H9 (cell line): ENCODE measurements around the gene SP6. TPM values are rescaled to one million over a fixed set of nuclear protein-coding genes. Genes with fewer than 3 reads are reported as not detected.

Source experiments
- DNase-seq: peaks from one replicate; pipeline ENCODE4 v3.0.0-alpha.2; 2017
- H2AFZ ChIP-seq: one replicate; pipeline ENCODE4 v1.6.1; 2013; ENCODE audit warnings: mild to moderate bottlenecking, low read length, control low read depth, moderate library complexity
- H2AK5ac ChIP-seq: 2 replicates; pipeline ENCODE4 v1.6.1; 2013; ENCODE audit warnings: low read length, control low read depth, mixed read lengths; ENCODE audit not compliant: insufficient read length
- H2BK120ac ChIP-seq: one replicate; pipeline ENCODE4 v1.6.1; 2013; ENCODE audit warnings: low read depth, mild to moderate bottlenecking, low read length, control low read depth, inconsistent platforms; ENCODE audit not compliant: poor library complexity, severe bottlenecking
- H2BK12ac ChIP-seq: 2 replicates; pipeline ENCODE4 v1.6.1; 2013; ENCODE audit warnings: low read length, control low read depth, mixed read lengths, low read depth; ENCODE audit not compliant: insufficient read length
- H2BK15ac ChIP-seq: 2 replicates; pipeline ENCODE4 v1.6.1; 2013; ENCODE audit warnings: low read depth, low read length, control low read depth
- H2BK20ac ChIP-seq: one replicate; pipeline ENCODE4 v1.6.1; 2013; ENCODE audit warnings: low read depth, mild to moderate bottlenecking, low read length, control low read depth, inconsistent platforms; ENCODE audit not compliant: poor library complexity, severe bottlenecking
- H2BK5ac ChIP-seq: 2 replicates; pipeline ENCODE4 v1.6.1; 2013; ENCODE audit warnings: low read length, control low read depth, mixed read lengths; ENCODE audit not compliant: insufficient read length
- H3K14ac ChIP-seq: 2 replicates; pipeline ENCODE4 v1.6.1; 2013; ENCODE audit warnings: low read length, control low read depth; ENCODE audit not compliant: insufficient read depth
- H3K18ac ChIP-seq: 2 replicates; pipeline ENCODE4 v1.6.1; 2013; ENCODE audit warnings: low read depth, mild to moderate bottlenecking, mixed read lengths, low read length, control low read depth; ENCODE audit not compliant: insufficient read length
- H3K23ac ChIP-seq: 2 replicates; pipeline ENCODE4 v1.6.1; 2013; ENCODE audit warnings: low read length, control low read depth, mixed read lengths, low read depth; ENCODE audit not compliant: insufficient read length
- H3K23me2 ChIP-seq: 2 replicates; pipeline ENCODE4 v1.6.1; 2013; ENCODE audit warnings: low read depth, mild to moderate bottlenecking, mixed read lengths, low read length, control low read depth; ENCODE audit not compliant: insufficient read length, poor library complexity, severe bottlenecking
- H3K27ac ChIP-seq: 2 replicates; pipeline ENCODE4 v1.5.1; 2013; ENCODE audit warnings: low read length, control low read depth, mixed read lengths, low read depth; ENCODE audit not compliant: insufficient read length
- H3K27me3 ChIP-seq: 2 replicates; pipeline ENCODE4 v1.6.1; 2013; ENCODE audit warnings: low read length, control low read depth, inconsistent platforms; ENCODE audit not compliant: insufficient read depth
- H3K4ac ChIP-seq: 2 replicates; pipeline ENCODE4 v1.6.1; 2013; ENCODE audit warnings: low read depth, mild to moderate bottlenecking, control low read depth, inconsistent platforms, low read length, moderate library complexity
- H3K4me1 ChIP-seq: 2 replicates; pipeline ENCODE4 v1.6.1; 2013; ENCODE audit warnings: low read length, control low read depth, inconsistent platforms; ENCODE audit not compliant: insufficient read depth
- H3K4me2 ChIP-seq: 2 replicates; pipeline ENCODE4 v1.6.1; 2013; ENCODE audit warnings: low read length, control low read depth, mixed read lengths; ENCODE audit not compliant: insufficient read length, insufficient read depth
- H3K56ac ChIP-seq: 2 replicates; pipeline ENCODE4 v1.6.1; 2013; ENCODE audit warnings: low read depth, mild to moderate bottlenecking, mixed read lengths, low read length, control low read depth; ENCODE audit not compliant: insufficient read length
- H3K79me1 ChIP-seq: 2 replicates; pipeline ENCODE4 v1.6.1; 2013; ENCODE audit warnings: low read depth, mild to moderate bottlenecking, moderate library complexity, low read length, control low read depth, inconsistent platforms; ENCODE audit not compliant: insufficient read depth, poor library complexity, severe bottlenecking
- H3K79me2 ChIP-seq: 2 replicates; pipeline ENCODE4 v1.6.1; 2013; ENCODE audit warnings: low read length, control low read depth, inconsistent platforms; ENCODE audit not compliant: insufficient read depth
- H3K9ac ChIP-seq: 2 replicates; pipeline ENCODE4 v1.6.1; 2013; ENCODE audit warnings: low read length, control low read depth, mixed read lengths; ENCODE audit not compliant: insufficient read length; ENCODE audit errors: extremely low read depth
- H3K9me3 ChIP-seq: one replicate; pipeline ENCODE4 v1.6.1; 2013; ENCODE audit warnings: low read depth, low read length, inconsistent platforms; ENCODE audit not compliant: control insufficient read depth
- H3T11ph ChIP-seq: one replicate; pipeline ENCODE4 v1.6.1; 2013; ENCODE audit warnings: mild to moderate bottlenecking, low read length, control low read depth, inconsistent platforms
- H4K20me1 ChIP-seq: one replicate; pipeline ENCODE4 v1.6.1; 2013; ENCODE audit not compliant: control insufficient read depth, insufficient read length, insufficient read depth
- H4K5ac ChIP-seq: 2 replicates; pipeline ENCODE4 v1.6.1; 2013; ENCODE audit warnings: low read depth, mild to moderate bottlenecking, mixed read lengths, low read length, control low read depth; ENCODE audit not compliant: insufficient read length
- H4K8ac ChIP-seq: replicated peaks from 2 replicates; pipeline ENCODE4 v1.6.1; 2013; ENCODE audit warnings: low read length, control low read depth, mixed read lengths, low read depth; ENCODE audit not compliant: insufficient read length
- H4K91ac ChIP-seq: 2 replicates; pipeline ENCODE4 v1.6.1; 2013; ENCODE audit warnings: low read depth, mild to moderate bottlenecking, moderate library complexity, mixed read lengths, low read length, control low read depth; ENCODE audit not compliant: insufficient read length
- H3K27ac Mint-ChIP-seq, 3 experiments: 2 replicates in 2 of 3; 3 replicates in 1 of 3; pipeline ENCODE4 v1.8.0; 2020 to 2021; ENCODE audit warnings: mixed read lengths in 3 of 3, mild to moderate bottlenecking in 1 of 3, moderate library complexity in 1 of 3
- H3K27me3 Mint-ChIP-seq: 2 replicates; pipeline ENCODE4 v1.8.0; 2021; ENCODE audit warnings: low read depth, mild to moderate bottlenecking, moderate library complexity, mixed read lengths
- H3K36me3 Mint-ChIP-seq, 3 experiments: 2 replicates in 2 of 3; 3 replicates in 1 of 3; pipeline ENCODE4 v1.8.0; 2020 to 2021; ENCODE audit warnings: low read depth in 3 of 3, mixed read lengths in 3 of 3; ENCODE audit not compliant: insufficient read depth in 1 of 3
- H3K4me1 Mint-ChIP-seq, 2 experiments: 2 replicates each; pipeline ENCODE4 v1.8.0; 2020; ENCODE audit warnings: mixed read lengths in 2 of 2
- H3K4me3 Mint-ChIP-seq, 2 experiments: 2 replicates in 1 of 2; 3 replicates in 1 of 2; pipeline ENCODE4 v1.8.0; 2020 to 2021; ENCODE audit warnings: mild to moderate bottlenecking in 2 of 2, mixed read lengths in 2 of 2, moderate library complexity in 1 of 2
- H3K9me3 Mint-ChIP-seq, 2 experiments: 2 replicates in 1 of 2; 3 replicates in 1 of 2; pipeline ENCODE4 v1.8.0; 2020; ENCODE audit warnings: mild to moderate bottlenecking in 2 of 2, mixed read lengths in 2 of 2, moderate library complexity in 1 of 2
- WGBS: extraction: QIAGEN DNeasy Blood & Tissue Kit; methylation state at CpG from one replicate; pipeline ENCODE4 v1.1.7; 2013; ENCODE audit warnings: missing lambda C conversion rate, low lambda C conversion rate, mixed read lengths; ENCODE audit not compliant: insufficient read length; ENCODE audit errors: extremely low coverage; 5-methylcytosine and 5-hydroxymethylcytosine counted together
- total RNA-seq: library from RNA; stranded (reverse); gene quantifications from 2 replicates; pipeline ENCODE4 v1.2.1, GENCODE V29; 2021
- TF ChIP-seq, protein P1 (sequence below): fragments of 200-600 bp; sonication (generic); conservative IDR thresholded peaks from 3 replicates; pipeline ENCODE4 v1.8.0; 2021; ENCODE audit warnings: antibody characterized with exemption, mild to moderate bottlenecking

SP6 gene
- total RNA-seq, 1 experiment from 2014 or later, result 0.90 TPM

- Histone ChIP-seq H2AFZ (no peak overlapping the region), H2BK120ac (no peak overlapping the region), H3K23me2 (no peaks in the 10 kb centered on the region), H3K79me1 (no peaks in the 10 kb centered on the region), H3K27ac (no peak overlapping the region), H3K9ac (no peak overlapping the region), H2BK12ac (no peak overlapping the region), H3K14ac (no peak overlapping the region), H2AK5ac (no peak overlapping the region), H3K4me2 (no peak overlapping the region), H2BK15ac (no peak overlapping the region), H4K91ac (no peak overlapping the region), H3K27me3 (no peaks in the 10 kb centered on the region), H3K9me3 (no peaks in the 10 kb centered on the region), H3T11ph (no peak overlapping the region), H3K4me1 (no peaks in the 10 kb centered on the region), H4K8ac (no peak overlapping the region), H2BK20ac (no peak overlapping the region), H2BK5ac (no peak overlapping the region), H4K20me1 (no peaks in the 10 kb centered on the region), H3K56ac (no peak overlapping the region), H3K23ac (no peak overlapping the region), H3K18ac (no peak overlapping the region), H3K79me2 (no peaks in the 10 kb centered on the region), H4K5ac (no peak overlapping the region), H3K4ac (no peak overlapping the region)
- TF ChIP-seq, protein P1, sequence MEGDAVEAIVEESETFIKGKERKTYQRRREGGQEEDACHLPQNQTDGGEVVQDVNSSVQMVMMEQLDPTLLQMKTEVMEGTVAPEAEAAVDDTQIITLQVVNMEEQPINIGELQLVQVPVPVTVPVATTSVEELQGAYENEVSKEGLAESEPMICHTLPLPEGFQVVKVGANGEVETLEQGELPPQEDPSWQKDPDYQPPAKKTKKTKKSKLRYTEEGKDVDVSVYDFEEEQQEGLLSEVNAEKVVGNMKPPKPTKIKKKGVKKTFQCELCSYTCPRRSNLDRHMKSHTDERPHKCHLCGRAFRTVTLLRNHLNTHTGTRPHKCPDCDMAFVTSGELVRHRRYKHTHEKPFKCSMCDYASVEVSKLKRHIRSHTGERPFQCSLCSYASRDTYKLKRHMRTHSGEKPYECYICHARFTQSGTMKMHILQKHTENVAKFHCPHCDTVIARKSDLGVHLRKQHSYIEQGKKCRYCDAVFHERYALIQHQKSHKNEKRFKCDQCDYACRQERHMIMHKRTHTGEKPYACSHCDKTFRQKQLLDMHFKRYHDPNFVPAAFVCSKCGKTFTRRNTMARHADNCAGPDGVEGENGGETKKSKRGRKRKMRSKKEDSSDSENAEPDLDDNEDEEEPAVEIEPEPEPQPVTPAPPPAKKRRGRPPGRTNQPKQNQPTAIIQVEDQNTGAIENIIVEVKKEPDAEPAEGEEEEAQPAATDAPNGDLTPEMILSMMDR, result no peak
- H3K4me3 Mint-ChIP-seq, result no peak overlapping the region
- DNase-seq, result no peak
- WGBS, result no CpG with 5 or more reads among the region's 22 CpGs
- H3K36me3 Mint-ChIP-seq, result peaks cover 0 to 21% (median 4%) of the 10 kb centered on the region in 3 experiments; a peak in 5 of 7 replicates
- no peak overlapping the region for H3K27ac Mint-ChIP-seq
- H3K27me3 Mint-ChIP-seq, result no peaks in the 10 kb centered on the region
- peaks cover 6 to 7% of the 10 kb centered on the region in 2 experiments; a peak in 3 of 4 replicates for H3K4me1 Mint-ChIP-seq
- H3K9me3 Mint-ChIP-seq, result no peaks in the 10 kb centered on the region; a peak in 1 of 5 replicates
These were observed 37.4 kb downstream of the SP6 start for GRCh38 chr17:47813512-47814031.
